PC-9 (cell line): Measurements from ENCODE around the gene FGF3.

ENCODE experiments used
- CTCF ChIP-seq: fragments of 200-600 bp; sonication (generic); conservative IDR thresholded peaks from 2 replicates; pipeline ENCODE4 v1.6.1; 2017; ENCODE audit warnings: mixed run types, antibody characterized with exemption, mild to moderate bottlenecking, moderate library complexity
- EZH2 ChIP-seq: fragments of 200-600 bp; sonication (generic); IDR thresholded peaks from 2 replicates; pipeline ENCODE4 v1.8.0; 2017; ENCODE audit warnings: antibody characterized with exemption, low read depth

DNA sequence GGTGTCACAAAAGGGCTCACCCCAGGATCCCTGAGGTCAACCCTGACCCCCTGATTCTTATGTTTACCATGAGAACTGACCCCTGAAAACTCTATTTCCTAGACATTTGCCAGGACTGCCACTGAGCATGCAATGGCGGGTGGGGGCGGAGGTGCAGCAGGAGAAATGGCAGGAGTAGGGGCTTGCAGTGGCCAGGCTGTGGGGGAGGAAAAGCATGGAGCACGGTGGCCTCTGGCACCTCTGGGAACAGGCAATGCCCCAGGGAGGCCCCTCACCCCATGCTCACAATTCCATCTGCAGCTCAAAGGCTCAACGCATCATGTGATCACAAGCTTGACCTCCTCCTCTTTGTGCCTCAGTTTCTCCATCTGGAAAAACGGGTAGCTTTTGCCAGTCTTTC is 46.5 kb upstream of the FGF3 start:
- TF ChIP-seq CTCF (no peak), EZH2 (no peak)
